CD4-positive, alpha-beta T cell (primary cell): ENCODE results near the gene TBC1D17. TPM values are rescaled to one million over a fixed set of nuclear protein-coding genes. Genes with fewer than 3 reads are reported as not detected.
A peak's percentile ranks its signal among the peaks of the same experiment; 100 is the strongest.

Experiments
- ATAC-seq: fragments of 200-7000 bp; cut with Tn5 transposase; one replicate; pipeline ENCODE4 v1.10.0; 2022; ENCODE audit warnings: mild to moderate bottlenecking; ENCODE audit not compliant: poor library complexity
- CTCF ChIA-PET: fragments of 350-600 bp; sonication (Branson Sonifier 250); formaldehyde crosslinking; loops from one replicate; lab custom pipeline; 2021; ENCODE audit warnings: antibody characterized with exemption, inconsistent platforms; lab: Charles Lee
- POLR2A ChIA-PET: fragments of 350-600 bp; sonication (Branson Sonifier 250); formaldehyde crosslinking; loops from one replicate; lab custom pipeline; 2021; ENCODE audit warnings: antibody characterized with exemption, inconsistent platforms; lab: Charles Lee
- DNase-seq, 14 experiments: peaks; one replicate each; pipeline ENCODE4 v3.0.0-alpha.2; 2013 to 2020; ENCODE audit warnings: mixed read lengths in 2 of 14
- H3K27ac ChIP-seq, 2 donors: one replicate each; pipeline versions ENCODE4 v1.5.1 to v1.7.0; 2013; ENCODE audit warnings: low read length in 2 of 2, low read depth in 1 of 2, mild to moderate bottlenecking in 1 of 2
- H3K27me3 ChIP-seq, 2 experiments: 1 replicate in 1 of 2; 2 replicates in 1 of 2; pipeline versions ENCODE4 v1.6.1 to v1.7.0; 2013; ENCODE audit warnings: low read length in 2 of 2, control low read depth in 1 of 2, mild to moderate bottlenecking in 1 of 2, moderate library complexity in 1 of 2; ENCODE audit not compliant: insufficient read depth in 2 of 2, control insufficient read depth in 1 of 2
- H3K36me3 ChIP-seq: one replicate; pipeline ENCODE4 v1.6.1; 2013; ENCODE audit warnings: low read length, control low read depth; ENCODE audit not compliant: insufficient read depth
- H3K4me1 ChIP-seq: one replicate; pipeline ENCODE4 v1.6.1; 2013; ENCODE audit warnings: low read length, control low read depth; ENCODE audit not compliant: insufficient read depth
- H3K4me3 ChIP-seq: one replicate; pipeline ENCODE4 v1.5.1; 2013; ENCODE audit warnings: mild to moderate bottlenecking, low read length, moderate library complexity
- H3K9me3 ChIP-seq, 2 experiments: 1 replicate in 1 of 2; 2 replicates in 1 of 2; pipeline versions ENCODE4 v1.6.1 to v1.7.0; 2013; ENCODE audit warnings: low read length in 2 of 2, mild to moderate bottlenecking in 2 of 2, control low read depth in 1 of 2, moderate library complexity in 1 of 2; ENCODE audit not compliant: control insufficient read depth in 1 of 2, insufficient read depth in 1 of 2
- H3K27ac Mint-ChIP-seq: one replicate; pipeline ENCODE4 v1.8.0; 2020; ENCODE audit warnings: mixed read lengths
- H3K27me3 Mint-ChIP-seq: one replicate; pipeline ENCODE4 v1.8.0; 2021; ENCODE audit warnings: mixed read lengths
- H3K36me3 Mint-ChIP-seq: one replicate; pipeline ENCODE4 v1.8.0; 2021; ENCODE audit warnings: low read depth, mixed read lengths
- H3K4me1 Mint-ChIP-seq: one replicate; pipeline ENCODE4 v1.8.0; 2021; ENCODE audit warnings: low read depth, mixed read lengths
- H3K4me3 Mint-ChIP-seq: one replicate; pipeline ENCODE4 v1.8.0; 2020; ENCODE audit warnings: mild to moderate bottlenecking, mixed read lengths
- H3K9me3 Mint-ChIP-seq: one replicate; pipeline ENCODE4 v1.8.0; 2020; ENCODE audit warnings: mixed read lengths
- intact Hi-C, 2 experiments: fragments of 100-400 bp; cut with DNase I in 1 of 2; cut with micrococcal nuclease in 1 of 2; formaldehyde crosslinking; loops; one replicate each; pipeline versions ENCODE4 v1.15.1 to v1.9.0; 2023 to 2025; cut with DNase I, micrococcal nuclease
- total RNA-seq, 174 experiments: library from RNA in 2 of 174; stranded (reverse) in 2 of 174; gene quantifications; one replicate each; pipeline ENCODE4 v1.2.3 and lab custom pipeline; 2021 to 2026
- TF ChIP-seq, protein P1 (sequence below): fragments of 200-600 bp; IDR thresholded peaks from one replicate; pipeline ENCODE4 v1.8.0; 2022; ENCODE audit warnings: antibody characterized with exemption, mild to moderate bottlenecking

TBC1D17 gene
- total RNA-seq, 2 experiments from 2014 or later: 35.5 to 35.8 TPM

DNA sequence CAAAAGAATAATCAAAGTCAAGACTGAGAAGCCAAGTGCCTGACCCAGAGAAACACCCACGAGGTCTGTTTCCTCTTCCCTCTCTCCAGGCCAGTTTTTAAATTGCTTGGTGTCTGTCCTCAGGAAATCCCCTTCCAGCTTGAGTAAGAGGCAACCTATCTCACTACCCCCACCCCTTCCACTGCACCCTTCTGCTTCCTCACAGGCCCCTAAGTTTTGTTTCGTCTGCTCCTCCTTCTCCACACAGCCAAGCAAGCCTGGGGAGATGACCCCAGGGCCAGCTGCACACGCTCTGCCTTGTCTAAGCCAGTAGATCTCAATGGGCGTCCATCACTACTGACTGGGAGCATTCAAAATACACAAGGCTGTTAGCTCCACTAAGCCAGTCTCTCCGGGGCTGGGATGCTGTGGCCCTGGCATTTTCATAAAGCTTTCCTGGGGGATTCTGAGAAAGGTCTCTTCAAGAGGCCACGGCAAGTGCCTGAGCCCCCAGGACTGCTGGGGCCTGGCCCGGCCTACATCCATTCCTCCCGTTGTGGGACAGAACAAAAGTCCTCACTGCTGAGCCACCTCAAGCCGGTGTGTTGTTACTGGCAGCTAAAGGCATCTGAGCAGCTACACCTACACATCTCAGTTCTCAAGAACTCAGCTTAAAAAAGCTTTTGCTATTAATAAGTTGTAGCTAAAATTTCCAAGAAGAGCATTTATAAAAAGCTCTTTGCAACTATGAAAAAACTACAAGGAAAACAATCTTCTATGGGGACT, 34.1 kb downstream of the TBC1D17 start:
- Mint-ChIP-seq H3K27me3 (no peaks in the 10 kb centered on the region), H3K27ac (peak overlapping the region; percentile 87), H3K4me3 (no peak overlapping the region), H3K36me3 (peaks cover 66% of the 10 kb centered on the region), H3K9me3 (no peaks in the 10 kb centered on the region), H3K4me1 (peaks cover 29% of the 10 kb centered on the region)
- H3K9me3 ChIP-seq: no peaks in the 10 kb centered on the region
- ChIA-PET CTCF (interaction anchor here (0.9 to 1.2 kb wide), 3 partner anchors 11 to 26 kb away, joined by 3 to 4 read pairs (median 3); no protein-coding TSS in a partner anchor), POLR2A (interaction anchor here (1.4 kb wide), 1 partner anchor 17 kb away, joined by 8 read pairs; the partner anchor contains the start of genes ATF5 and NUP62)
- peaks cover 66% of the 10 kb centered on the region for H3K36me3 ChIP-seq
- H3K27ac ChIP-seq: peak overlapping the region; percentile 45 to 61
- peaks cover 19% of the 10 kb centered on the region for H3K4me1 ChIP-seq
- no peak overlapping the region for H3K4me3 ChIP-seq
- ATAC-seq (peak; percentile 54), DNase-seq (peak in 3 of 14 experiments; percentile 34 to 73 (median 68))
- no peaks in the 10 kb centered on the region for H3K27me3 ChIP-seq
- intact Hi-C loops: no loop called here
- TF ChIP-seq, protein P1, sequence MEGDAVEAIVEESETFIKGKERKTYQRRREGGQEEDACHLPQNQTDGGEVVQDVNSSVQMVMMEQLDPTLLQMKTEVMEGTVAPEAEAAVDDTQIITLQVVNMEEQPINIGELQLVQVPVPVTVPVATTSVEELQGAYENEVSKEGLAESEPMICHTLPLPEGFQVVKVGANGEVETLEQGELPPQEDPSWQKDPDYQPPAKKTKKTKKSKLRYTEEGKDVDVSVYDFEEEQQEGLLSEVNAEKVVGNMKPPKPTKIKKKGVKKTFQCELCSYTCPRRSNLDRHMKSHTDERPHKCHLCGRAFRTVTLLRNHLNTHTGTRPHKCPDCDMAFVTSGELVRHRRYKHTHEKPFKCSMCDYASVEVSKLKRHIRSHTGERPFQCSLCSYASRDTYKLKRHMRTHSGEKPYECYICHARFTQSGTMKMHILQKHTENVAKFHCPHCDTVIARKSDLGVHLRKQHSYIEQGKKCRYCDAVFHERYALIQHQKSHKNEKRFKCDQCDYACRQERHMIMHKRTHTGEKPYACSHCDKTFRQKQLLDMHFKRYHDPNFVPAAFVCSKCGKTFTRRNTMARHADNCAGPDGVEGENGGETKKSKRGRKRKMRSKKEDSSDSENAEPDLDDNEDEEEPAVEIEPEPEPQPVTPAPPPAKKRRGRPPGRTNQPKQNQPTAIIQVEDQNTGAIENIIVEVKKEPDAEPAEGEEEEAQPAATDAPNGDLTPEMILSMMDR: no peak

DNA sequence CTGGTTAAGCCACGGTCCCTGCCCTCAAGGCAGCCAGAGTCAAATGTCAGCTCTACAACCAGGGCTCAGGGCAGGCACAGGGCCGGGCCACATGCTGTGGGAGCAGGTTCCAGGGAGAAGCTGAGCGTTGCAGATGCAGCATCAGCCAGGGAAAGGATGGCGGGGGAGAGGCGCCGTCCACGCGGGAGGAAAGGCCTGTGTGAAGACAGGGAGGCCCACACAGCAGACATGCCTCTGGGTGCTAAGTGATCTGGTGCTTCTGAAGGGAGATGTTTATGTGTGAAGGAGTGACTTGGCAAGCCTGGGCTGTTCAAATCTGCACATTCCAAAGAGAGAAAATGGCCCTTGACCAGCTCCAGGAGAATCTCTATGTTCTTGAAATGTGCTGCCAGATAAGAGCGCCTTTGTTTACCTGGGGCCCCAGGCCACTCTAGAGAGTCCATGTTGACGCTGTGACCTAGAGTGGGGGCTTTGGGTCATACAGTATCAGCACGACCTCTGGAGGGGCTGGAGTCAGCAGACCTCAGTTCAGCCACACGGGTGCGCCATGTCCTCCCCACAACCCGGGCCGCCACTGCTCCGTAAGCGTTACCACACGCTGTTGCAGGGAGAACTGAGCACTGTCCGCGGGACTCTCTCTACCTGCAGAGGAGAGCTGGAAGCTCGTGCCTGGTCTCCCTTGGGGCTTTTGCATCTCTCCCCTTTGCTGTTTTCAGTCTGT, 35.6 kb downstream of the TBC1D17 start:
- Mint-ChIP-seq H3K9me3 (no peaks in the 10 kb centered on the region), H3K27me3 (no peaks in the 10 kb centered on the region), H3K4me1 (peaks cover 35% of the 10 kb centered on the region), H3K36me3 (peaks cover 66% of the 10 kb centered on the region), H3K27ac (no peak overlapping the region), H3K4me3 (no peak overlapping the region)
- Histone ChIP-seq H3K9me3 (no peaks in the 10 kb centered on the region), H3K27me3 (no peaks in the 10 kb centered on the region), H3K4me1 (peaks cover 19% of the 10 kb centered on the region), H3K4me3 (no peak overlapping the region), H3K36me3 (peaks cover 64% of the 10 kb centered on the region), H3K27ac (no peak overlapping the region)
- ChIA-PET POLR2A (interaction anchor here (0.7 kb wide), 1 partner anchor 16 kb away, joined by 3 read pairs; the partner anchor contains the start of gene IL4I1), CTCF (no interaction called here)
- DNase-seq: no peak
- ATAC-seq: no peak
- intact Hi-C loops: no loop called here
- TF ChIP-seq, protein P1: no peak

DNA sequence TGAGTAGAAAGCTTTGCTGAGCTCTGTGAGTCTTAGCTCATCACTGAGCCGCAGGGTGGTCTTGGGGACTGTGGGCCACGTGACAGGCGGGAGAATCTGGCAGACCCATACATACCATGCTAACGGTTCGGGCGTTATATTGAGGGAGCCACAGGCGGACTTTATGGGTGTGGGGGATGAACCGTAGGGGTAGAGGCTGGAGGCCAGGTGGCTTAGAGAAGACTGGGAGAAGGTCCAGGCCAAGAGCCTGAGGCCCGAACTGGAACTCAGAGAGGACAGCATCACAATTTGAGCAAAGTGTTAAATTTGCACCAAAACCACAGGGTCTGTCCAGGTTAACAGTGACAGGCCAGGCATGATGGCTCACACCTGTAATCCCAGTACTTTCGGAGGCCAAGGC, 36.2 kb downstream of the TBC1D17 start:
- DNase-seq (no peak), ATAC-seq (no peak)
- H3K27ac Mint-ChIP-seq: no peak overlapping the region
- Histone ChIP-seq H3K4me3 (no peak overlapping the region), H3K9me3 (no peaks in the 10 kb centered on the region), H3K27ac (no peak overlapping the region), H3K27me3 (no peaks in the 10 kb centered on the region), H3K4me1 (peaks cover 19% of the 10 kb centered on the region), H3K36me3 (peaks cover 63% of the 10 kb centered on the region)
- no peaks in the 10 kb centered on the region for H3K9me3 Mint-ChIP-seq
- intact Hi-C loops: no loop called here
- TF ChIP-seq, protein P1: no peak
- H3K27me3 Mint-ChIP-seq: no peaks in the 10 kb centered on the region
- ChIA-PET CTCF (no interaction called here), POLR2A (interaction anchor here (0.6 to 0.7 kb wide), 2 partner anchors 11 to 17 kb away, joined by 3 read pairs; partner anchors contain the start of gene IL4I1)
- no peak overlapping the region for H3K4me3 Mint-ChIP-seq
- peaks cover 67% of the 10 kb centered on the region for H3K36me3 Mint-ChIP-seq
- peaks cover 35% of the 10 kb centered on the region for H3K4me1 Mint-ChIP-seq
